NCI-H2227 (cell line): ENCODE data around the gene MAP4K4.

Source experiments
- DNase-seq: peaks from one replicate; lab custom pipeline; 2025; ENCODE audit not compliant: unreplicated experiment; lab: John Stamatoyannopoulos, UW

Gene MAP4K4

GRCh38 chr2:101832114-101832513 is 134.6 kb downstream of the MAP4K4 start:
- DNase-seq = no peak

- DNase-seq = no peak
Observed at GRCh38 chr2:101833890-101834523, 136.5 kb downstream of the MAP4K4 start.

DNA sequence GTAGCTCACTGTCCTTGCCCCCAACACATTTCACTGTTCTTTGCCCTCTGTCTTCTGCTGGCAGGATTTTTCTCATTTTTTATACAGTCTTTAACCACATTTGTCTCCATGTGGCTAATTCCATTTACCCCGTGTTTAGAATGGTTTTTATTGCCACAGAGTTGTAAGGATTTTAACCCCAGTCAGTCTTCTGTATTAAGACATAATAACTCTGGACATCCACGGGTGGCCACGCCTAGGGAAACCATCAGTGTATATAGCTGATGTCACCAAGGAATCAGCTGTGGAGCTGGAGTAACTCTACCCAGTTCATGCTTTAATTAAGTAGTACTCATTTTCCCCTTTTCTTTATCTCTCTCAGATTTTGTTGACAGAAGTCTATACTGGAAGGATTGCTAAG is 139.8 kb downstream of the MAP4K4 start:
- no peak for DNase-seq

DNA sequence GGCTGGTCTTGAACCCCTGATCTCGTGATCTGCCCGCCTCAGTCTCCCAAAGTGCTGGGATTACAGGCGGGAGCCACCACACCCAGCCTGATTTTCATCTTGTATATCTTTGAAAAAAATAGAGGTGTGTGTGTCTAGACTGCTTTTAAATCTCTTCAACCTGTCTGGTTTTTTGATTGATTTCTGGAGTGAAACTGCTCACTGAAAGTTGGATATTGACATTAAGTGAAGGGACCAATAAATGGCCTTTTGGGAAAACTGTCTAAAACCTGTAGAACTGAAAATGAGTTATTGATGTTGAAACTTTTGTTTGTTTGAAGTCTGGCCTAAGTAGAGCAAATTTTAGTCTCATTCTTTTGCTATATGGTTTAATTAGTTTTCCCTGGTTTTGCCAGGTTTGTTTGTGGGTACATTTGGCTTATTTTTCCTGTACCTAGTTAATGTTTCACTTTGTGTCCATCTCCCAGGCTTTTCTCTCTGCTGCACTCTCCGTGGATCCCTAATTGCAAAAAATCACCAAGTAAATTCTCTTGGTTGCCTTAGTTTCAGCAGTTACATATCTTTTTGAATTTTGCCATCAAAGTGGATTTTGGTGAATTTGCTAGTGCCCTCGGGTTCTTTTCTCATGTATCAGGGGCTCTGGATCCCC is 144.3 kb downstream of the MAP4K4 start:
- DNase-seq = no peak

DNA sequence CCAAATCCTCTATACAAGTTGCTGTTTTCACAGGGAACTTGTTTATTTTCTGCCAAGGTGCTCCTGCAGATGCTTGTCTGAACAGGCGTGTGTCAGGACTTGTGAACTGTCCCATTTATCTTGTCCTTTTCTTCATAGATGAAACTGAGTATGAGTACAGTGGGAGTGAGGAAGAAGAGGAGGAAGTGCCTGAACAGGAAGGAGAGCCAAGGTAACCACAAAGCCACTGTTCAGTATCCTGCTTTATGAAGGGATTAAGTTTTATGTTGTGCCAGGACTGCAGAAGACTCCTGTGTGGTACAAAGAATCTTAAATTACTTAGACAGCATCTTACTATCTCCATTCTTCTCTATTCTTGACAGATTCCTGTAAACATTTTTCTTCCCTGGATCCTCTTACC is 145.0 kb downstream of the MAP4K4 start:
- no peak for DNase-seq

GRCh38 chr2:101843048-101843447 is 145.5 kb downstream of the MAP4K4 start:
- DNase-seq = no peak

DNA sequence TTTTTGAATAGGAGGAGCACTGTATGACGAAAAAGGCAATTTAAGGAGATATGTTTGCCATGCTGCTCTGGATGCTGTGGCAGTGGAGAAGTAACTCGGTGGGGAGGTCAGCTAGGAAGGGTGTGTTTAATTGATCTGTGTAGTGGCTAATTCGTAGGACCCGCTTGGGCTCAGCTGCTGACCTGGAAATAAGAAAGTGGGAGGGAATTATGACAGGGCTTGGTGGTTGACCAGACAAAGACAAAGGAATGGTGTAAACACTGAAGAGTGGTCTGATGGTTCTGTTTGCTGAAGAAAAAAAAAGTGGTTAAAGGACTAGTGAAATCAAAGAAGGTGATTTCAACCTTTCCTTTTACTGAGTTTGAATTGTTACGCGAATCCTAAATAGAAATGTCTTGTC is 146.0 kb downstream of the MAP4K4 start:
- DNase-seq = no peak

GRCh38 chr2:101844055-101844635 is 146.6 kb downstream of the MAP4K4 start:
- DNase-seq = no peak

DNA sequence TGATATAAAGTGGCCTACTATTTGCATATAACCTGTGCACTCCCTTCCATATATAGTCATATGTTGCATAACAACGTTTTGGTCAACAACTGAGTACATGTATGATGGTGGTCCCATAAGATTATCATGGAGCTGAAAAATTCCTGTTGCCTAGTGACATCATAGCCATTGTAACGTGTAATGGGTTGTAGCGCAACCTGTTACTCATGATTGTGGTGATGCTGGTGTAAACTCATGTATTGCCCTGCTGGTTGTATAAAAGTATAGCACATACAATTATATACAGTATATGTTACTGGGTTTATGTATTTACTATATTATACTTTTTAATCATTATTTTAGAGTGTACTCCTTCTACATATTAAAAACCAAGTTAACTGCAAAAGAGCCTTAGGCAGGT is 149.5 kb downstream of the MAP4K4 start:
- no peak for DNase-seq

GRCh38 chr2:101847661-101848339 is 150.3 kb downstream of the MAP4K4 start:
- DNase-seq = no peak

GRCh38 chr2:101848769-101849410 is 151.4 kb downstream of the MAP4K4 start:
- no peak for DNase-seq

GRCh38 chr2:101850450-101850849 is 152.9 kb downstream of the MAP4K4 start:
- no peak for DNase-seq

DNA sequence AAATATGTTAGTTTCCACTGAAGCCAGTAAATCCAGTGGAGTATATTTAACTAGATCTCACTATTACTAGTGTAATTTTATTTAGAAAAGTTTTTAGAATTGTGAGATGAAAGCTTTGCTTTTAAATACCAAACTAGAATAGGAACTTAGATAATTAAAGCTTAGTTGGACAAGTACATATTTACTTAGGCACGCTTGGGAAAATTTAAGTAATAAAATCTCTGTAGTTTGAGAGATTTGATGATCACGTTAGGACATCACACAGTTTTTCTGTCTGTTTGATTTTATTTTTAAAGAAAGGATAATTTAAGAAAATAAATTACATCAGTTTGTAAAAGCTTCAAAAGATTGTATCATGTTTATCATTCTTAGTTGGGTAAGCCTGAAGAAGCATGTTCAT is 153.5 kb downstream of the MAP4K4 start:
- DNase-seq = no peak

DNA sequence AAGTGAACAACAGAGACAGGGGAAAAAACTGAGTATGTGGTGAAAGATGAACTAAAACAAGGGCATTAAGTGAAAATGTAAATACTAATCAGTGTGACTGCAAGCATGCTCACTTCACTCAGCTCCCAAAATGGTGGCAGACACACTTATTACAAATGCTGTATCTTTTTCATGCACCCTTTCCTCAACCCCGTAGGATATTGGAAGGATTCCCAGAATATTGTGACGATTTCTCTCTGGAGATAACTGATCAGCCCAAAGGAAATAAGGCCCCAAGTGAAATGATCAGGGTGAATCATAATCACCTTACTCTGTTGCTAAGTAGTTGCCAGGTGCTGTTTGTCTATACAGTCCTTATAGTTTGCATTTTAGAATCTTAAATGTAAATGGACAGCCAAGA is 155.3 kb downstream of the MAP4K4 start:
- no peak for DNase-seq

GRCh38 chr2:101854877-101855276 is 157.4 kb downstream of the MAP4K4 start:
- no peak for DNase-seq

DNA sequence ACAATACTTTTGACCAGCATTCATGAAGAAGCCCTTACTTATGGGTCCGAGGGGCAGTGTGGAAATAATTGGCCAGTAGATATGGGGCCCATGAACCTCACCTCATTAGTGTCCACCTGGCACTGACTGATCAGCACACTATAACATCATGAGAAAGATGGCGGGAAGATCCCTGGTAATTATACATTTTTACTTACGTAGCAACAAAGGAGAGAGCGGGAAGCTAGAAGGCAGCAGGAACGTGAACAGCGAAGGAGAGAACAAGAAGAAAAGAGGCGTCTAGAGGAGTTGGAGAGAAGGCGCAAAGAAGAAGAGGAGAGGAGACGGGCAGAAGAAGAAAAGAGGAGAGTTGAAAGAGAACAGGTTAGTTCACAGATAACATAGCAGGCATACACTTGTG is 158.3 kb downstream of the MAP4K4 start:
- no peak for DNase-seq

DNA sequence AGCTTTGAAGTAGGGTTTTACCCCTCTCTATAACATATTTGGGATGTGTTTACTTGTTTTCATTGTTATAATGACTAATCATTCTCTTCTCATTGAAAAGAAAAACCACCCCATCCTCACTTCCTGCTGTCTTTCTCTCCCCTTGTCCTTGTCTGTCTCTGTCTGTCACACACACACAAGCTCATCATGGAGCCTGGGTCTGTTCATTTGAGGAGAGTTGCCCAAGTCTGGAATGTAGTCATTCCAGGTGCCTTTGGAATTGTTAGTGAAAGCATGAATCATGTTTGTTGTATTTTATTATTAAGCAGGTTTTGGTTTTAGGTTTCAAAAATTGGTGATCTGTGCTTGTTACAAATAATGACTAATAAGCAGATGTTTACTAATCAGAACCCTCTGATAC is 160.7 kb downstream of the MAP4K4 start:
- no peak for DNase-seq

DNA sequence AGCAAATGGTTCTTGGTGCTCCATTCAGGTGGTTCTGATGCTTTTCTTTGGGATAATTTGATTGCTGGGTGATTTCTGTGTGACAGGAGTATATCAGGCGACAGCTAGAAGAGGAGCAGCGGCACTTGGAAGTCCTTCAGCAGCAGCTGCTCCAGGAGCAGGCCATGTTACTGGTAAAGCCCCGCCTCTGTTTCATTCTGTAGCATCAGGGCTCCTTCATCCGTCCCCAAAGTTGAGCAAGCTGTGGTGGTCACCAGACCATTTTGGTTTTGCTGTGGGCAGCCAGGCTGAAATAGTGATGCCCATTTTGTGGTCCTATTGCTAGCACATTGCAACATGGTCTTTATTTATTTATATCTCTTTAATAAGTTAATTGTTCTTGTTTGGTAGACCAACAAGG is 161.4 kb downstream of the MAP4K4 start:
- no peak for DNase-seq

GRCh38 chr2:101859604-101860003 is 162.1 kb downstream of the MAP4K4 start:
- DNase-seq = no peak

DNA sequence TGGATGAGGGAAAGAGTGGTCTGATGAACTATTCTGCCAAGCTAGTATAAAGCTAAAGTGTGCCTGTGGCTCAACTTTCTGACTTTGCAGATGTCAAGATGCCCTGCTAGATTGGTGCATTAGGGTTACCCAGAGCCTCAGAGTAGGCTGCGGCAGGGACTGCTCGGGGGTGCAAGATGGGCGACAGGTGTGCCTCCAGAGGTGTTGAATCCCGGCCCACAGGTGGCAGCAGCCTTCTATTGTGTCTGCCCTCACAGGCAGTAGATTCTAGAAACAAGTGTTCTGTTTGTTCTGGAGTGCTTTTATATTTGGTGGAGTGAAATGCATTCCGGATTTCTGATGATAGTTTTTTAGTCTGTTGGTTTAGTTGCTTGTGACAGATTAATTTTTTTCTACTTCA is 162.7 kb downstream of the MAP4K4 start:
- no peak for DNase-seq

GRCh38 chr2:101860782-101861181 is 163.3 kb downstream of the MAP4K4 start:
- no peak for DNase-seq

- no peak for DNase-seq
Observed at GRCh38 chr2:101861382-101861781, 163.9 kb downstream of the MAP4K4 start.
